BLaER1 (cell line): ENCODE results near the gene ADGRB2.
A peak's percentile ranks its signal among the peaks of the same experiment; 100 is the strongest.

Experiments used
- H3K27ac ChIP-seq: shearing (Covaris generic); formaldehyde crosslinking; 2 replicates; pipeline ENCODE4 v1.8.1; 2022
- H3K27me3 ChIP-seq: shearing (Covaris generic); formaldehyde crosslinking; 2 replicates; pipeline ENCODE4 v1.8.1; 2022
- H3K36me3 ChIP-seq: shearing (Covaris generic); formaldehyde crosslinking; 2 replicates; pipeline ENCODE4 v1.8.1; 2022
- H3K4me1 ChIP-seq: shearing (Covaris generic); formaldehyde crosslinking; 2 replicates; pipeline ENCODE4 v1.8.1; 2022
- H3K4me2 ChIP-seq: shearing (Covaris generic); formaldehyde crosslinking; 2 replicates; pipeline ENCODE4 v1.8.1; 2022
- H3K4me3 ChIP-seq: shearing (Covaris generic); formaldehyde crosslinking; 2 replicates; pipeline ENCODE4 v1.8.1; 2022
- H3K9ac ChIP-seq: shearing (Covaris generic); formaldehyde crosslinking; 2 replicates; pipeline ENCODE4 v1.8.1; 2022
- H3K9me3 ChIP-seq: shearing (Covaris generic); formaldehyde crosslinking; 2 replicates; pipeline ENCODE4 v1.8.1; 2022
- H4K20me1 ChIP-seq: shearing (Covaris generic); formaldehyde crosslinking; 2 replicates; pipeline ENCODE4 v1.8.1; 2022
- Cebpa-rat ChIP-seq: shearing (Covaris generic); IDR thresholded peaks from 2 replicates; pipeline ENCODE4 v1.8.1; 2022

The ADGRB2 gene

GRCh38 chr1:31753707-31754349, 10.3 kb downstream of the ADGRB2 start:
- Histone ChIP-seq H3K27me3 (no peaks in the 10 kb centered on the region), H3K9ac (no peak overlapping the region), H3K9me3 (no peaks in the 10 kb centered on the region), H4K20me1 (peaks cover 61% of the 10 kb centered on the region), H3K4me1 (peaks cover 67% of the 10 kb centered on the region), H3K4me2 (peak overlapping the region; percentile 68), H3K27ac (peak overlapping the region; percentile 41; the same call in 1 of the 2 replicates), H3K4me3 (no peak overlapping the region), H3K36me3 (peaks cover 12% of the 10 kb centered on the region)
- no peak for TF ChIP-seq Cebpa-rat

- no peaks in the 10 kb centered on the region for H3K9me3 ChIP-seq
- peak overlapping the region; percentile 41; the same call in 1 of the 2 replicates for H3K27ac ChIP-seq
- peaks cover 67% of the 10 kb centered on the region for H3K4me1 ChIP-seq
Observed at GRCh38 chr1:31752952-31753475, 11.1 kb downstream of the ADGRB2 start.

GRCh38 chr1:31752258-31752657, 11.9 kb downstream of the ADGRB2 start:
- Histone ChIP-seq H3K36me3 (peaks cover 12% of the 10 kb centered on the region), H4K20me1 (peaks cover 48% of the 10 kb centered on the region), H3K4me3 (no peak overlapping the region), H3K9ac (no peak overlapping the region), H3K27me3 (no peaks in the 10 kb centered on the region), H3K4me1 (peaks cover 68% of the 10 kb centered on the region), H3K27ac (peak overlapping the region; percentile 41; the same call in 1 of the 2 replicates), H3K4me2 (peak overlapping the region; percentile 68), H3K9me3 (no peaks in the 10 kb centered on the region)
- no peak for TF ChIP-seq Cebpa-rat

More at GRCh38 chr1:31752952-31753475, 11.1 kb downstream of the ADGRB2 start:
- no peak for TF ChIP-seq Cebpa-rat
- Histone ChIP-seq H3K9ac (no peak overlapping the region), H3K4me3 (no peak overlapping the region), H3K4me2 (peak overlapping the region; percentile 68), H4K20me1 (peaks cover 53% of the 10 kb centered on the region), H3K36me3 (peaks cover 12% of the 10 kb centered on the region), H3K27me3 (no peaks in the 10 kb centered on the region)

- Histone ChIP-seq H3K4me2 (peak overlapping the region; percentile 68), H3K4me1 (peaks cover 72% of the 10 kb centered on the region), H3K9me3 (no peaks in the 10 kb centered on the region), H3K27ac (peak overlapping the region; percentile 41; the same call in 1 of the 2 replicates), H4K20me1 (peaks cover 48% of the 10 kb centered on the region), H3K27me3 (no peaks in the 10 kb centered on the region), H3K9ac (no peak overlapping the region), H3K4me3 (no peak overlapping the region), H3K36me3 (peaks cover 12% of the 10 kb centered on the region)
- TF ChIP-seq Cebpa-rat: no peak
Observed at GRCh38 chr1:31751822-31752241, 12.3 kb downstream of the ADGRB2 start.

GRCh38 chr1:31750858-31751510, 13.2 kb downstream of the ADGRB2 start:
- Histone ChIP-seq H3K9me3 (no peaks in the 10 kb centered on the region), H3K4me2 (peak overlapping the region; percentile 68), H3K4me1 (peaks cover 76% of the 10 kb centered on the region), H3K4me3 (no peak overlapping the region), H3K36me3 (peaks cover 4% of the 10 kb centered on the region), H3K27me3 (no peaks in the 10 kb centered on the region), H3K27ac (no peak overlapping the region), H3K9ac (no peak overlapping the region), H4K20me1 (peaks cover 39% of the 10 kb centered on the region)
- no peak for TF ChIP-seq Cebpa-rat

- no peak for TF ChIP-seq Cebpa-rat
- Histone ChIP-seq H3K4me2 (peak overlapping the region; percentile 68), H3K4me3 (no peak overlapping the region), H3K27ac (no peak overlapping the region), H3K36me3 (no peaks in the 10 kb centered on the region), H3K4me1 (peaks cover 76% of the 10 kb centered on the region), H3K9me3 (no peaks in the 10 kb centered on the region), H3K27me3 (no peaks in the 10 kb centered on the region), H4K20me1 (peaks cover 32% of the 10 kb centered on the region), H3K9ac (peak overlapping the region; percentile 14; the same call in 1 of the 2 replicates)
Observed at GRCh38 chr1:31749785-31750735, 14.1 kb downstream of the ADGRB2 start.

GRCh38 chr1:31748365-31748764, 15.8 kb downstream of the ADGRB2 start:
- Histone ChIP-seq H3K9me3 (no peaks in the 10 kb centered on the region), H3K4me1 (peaks cover 76% of the 10 kb centered on the region), H3K27ac (no peak overlapping the region), H3K36me3 (no peaks in the 10 kb centered on the region), H3K9ac (no peak overlapping the region), H3K27me3 (no peaks in the 10 kb centered on the region), H4K20me1 (peaks cover 25% of the 10 kb centered on the region), H3K4me3 (no peak overlapping the region), H3K4me2 (0 out of 2 replicates have a peak overlapping the region, but pooled peaks have one; percentile 10)
- TF ChIP-seq Cebpa-rat: no peak

GRCh38 chr1:31747304-31747703, 16.8 kb downstream of the ADGRB2 start:
- no peaks in the 10 kb centered on the region for H3K27me3 ChIP-seq
- peak overlapping the region; percentile 93; the same call in 1 of the 2 replicates for H3K4me2 ChIP-seq
- no peak for TF ChIP-seq Cebpa-rat
- H3K9me3 ChIP-seq: no peaks in the 10 kb centered on the region
- peaks cover 18% of the 10 kb centered on the region for H4K20me1 ChIP-seq
- H3K9ac ChIP-seq: no peak overlapping the region
- H3K4me1 ChIP-seq: peaks cover 76% of the 10 kb centered on the region
- H3K4me3 ChIP-seq: no peak overlapping the region
- H3K36me3 ChIP-seq: no peaks in the 10 kb centered on the region
- H3K27ac ChIP-seq: no peak overlapping the region

- Histone ChIP-seq H3K27me3 (no peaks in the 10 kb centered on the region), H4K20me1 (peaks cover 12% of the 10 kb centered on the region), H3K9ac (no peak overlapping the region), H3K9me3 (no peaks in the 10 kb centered on the region), H3K36me3 (no peaks in the 10 kb centered on the region), H3K4me2 (peak overlapping the region; percentile 93), H3K4me1 (peaks cover 76% of the 10 kb centered on the region), H3K27ac (peak overlapping the region; percentile 39), H3K4me3 (no peak overlapping the region)
- TF ChIP-seq Cebpa-rat: no peak
Observed at GRCh38 chr1:31746687-31747086, 17.5 kb downstream of the ADGRB2 start.
